K562 (cell line): ENCODE measurements around the gene FMC1. TPM values are rescaled to one million over a fixed set of nuclear protein-coding genes. Genes with fewer than 3 reads are reported as not detected.

ENCODE experiments used
- BHLHE40 ChIP-seq: IDR thresholded peaks from 2 replicates; pipeline ENCODE4 v1.6.1; 2011; ENCODE audit warnings: low read length, improper control_type of control experiment
- CBX2 ChIP-seq: fragments of 200-600 bp; sonication (generic); IDR thresholded peaks from one replicate; pipeline ENCODE4 v1.6.1; 2012; ENCODE audit warnings: mild to moderate bottlenecking, low read length, inconsistent platforms; ENCODE audit not compliant: insufficient read depth, poor library complexity, severe bottlenecking
- ELF1 ChIP-seq: fragments of 200-800 bp; sonication (Bioruptor generic); IDR thresholded peaks from 2 replicates; pipeline ENCODE4 v1.6.1; 2016; ENCODE audit warnings: missing genetic modification characterization, missing compliant biosample characterization
- FOXA1 ChIP-seq: fragments of 450-650 bp; IDR thresholded peaks from 2 replicates; pipeline ENCODE4 v1.6.1; 2016; ENCODE audit warnings: mild to moderate bottlenecking, borderline replicate concordance
- PTTG1 ChIP-seq: fragments of 450-650 bp; IDR thresholded peaks from 2 replicates; pipeline ENCODE4 v1.6.1; 2016; ENCODE audit warnings: low read depth, mild to moderate bottlenecking, missing genetic modification characterization, missing compliant biosample characterization
- SMARCC2 ChIP-seq: fragments of 450-650 bp; IDR thresholded peaks from 2 replicates; pipeline ENCODE4 v1.6.1; 2017; ENCODE audit warnings: antibody characterized with exemption, moderate library complexity, mild to moderate bottlenecking, low read depth
- SNRNP70 ChIP-seq: fragments of 200-400 bp; formaldehyde crosslinking; optimal IDR thresholded peaks from 2 replicates; pipeline ENCODE3; 2017; ENCODE audit warnings: low read depth, low read length
- TBL1XR1 ChIP-seq, 2 experiments: IDR thresholded peaks; 2 replicates each; pipeline ENCODE4 v1.6.1; 2012; ENCODE audit warnings: improper control_type of control experiment in 2 of 2, low read length in 2 of 2, mild to moderate bottlenecking in 1 of 2
- ZNF239 ChIP-seq: fragments of 250-450 bp; sonication (Bioruptor Pico); IDR thresholded peaks from 2 replicates; pipeline ENCODE4 v1.4.0; 2020; ENCODE audit warnings: mild to moderate bottlenecking
- ZNF263 ChIP-seq: sonication (generic); formaldehyde crosslinking; IDR thresholded peaks from 2 replicates; pipeline ENCODE4 v1.8.0; 2022; ENCODE audit warnings: mild to moderate bottlenecking, missing genetic modification reagents, borderline replicate concordance
- ZNF766 ChIP-seq: fragments of 200-800 bp; sonication (Bioruptor generic); conservative IDR thresholded peaks from 2 replicates; pipeline ENCODE4 v1.6.1; 2016; ENCODE audit warnings: missing genetic modification characterization, missing compliant biosample characterization
- polyA plus RNA-seq, 8 experiments: library from polyadenylated mRNA; depleted of rRNA in 4 of 8; stranded (reverse) in 5 of 8; unstranded in 3 of 8; fragments of >200 nt; fragmentation: Nextera tagmentation in 2 of 8; fragmentation: Illumina TruSeq in 1 of 8; extraction: Ambion mirVana in 2 of 8; extraction: Trizol in 1 of 8; gene quantifications; 2 replicates each; pipeline versions ENCODE4 v1.2.1 to v1.2.3, GENCODE V29; 2011 to 2014; ENCODE audit warnings: inconsistent platforms in 1 of 8, missing spikeins in 1 of 8
- total RNA-seq, 7 experiments: library from RNA; depleted of rRNA in 6 of 7; stranded (reverse); fragments of >200 nt in 6 of 7; fragmentation: Illumina TruSeq in 2 of 7; extraction: Trizol in 2 of 7; gene quantifications; 2 replicates each; pipeline versions ENCODE4 v1.2.1 to v1.2.3, GENCODE V29; 2011 to 2021; ENCODE audit warnings: low replicate concordance in 1 of 7
- TF ChIP-seq, protein P1 (sequence below), 2 experiments: fragments of 450-650 bp in 1 of 2; IDR thresholded peaks; 2 replicates each; pipeline ENCODE4 v1.6.1; 2011 to 2017; ENCODE audit warnings: low read depth in 2 of 2, antibody characterized with exemption in 1 of 2, borderline replicate concordance in 1 of 2, low read length in 1 of 2, mild to moderate bottlenecking in 1 of 2, mixed read lengths in 1 of 2; ENCODE audit not compliant: control insufficient read depth in 1 of 2
- TF ChIP-seq, protein P2 (sequence below): fragments of 450-650 bp; IDR thresholded peaks from 2 replicates; pipeline ENCODE4 v1.6.1; 2016; ENCODE audit warnings: borderline replicate concordance
- TF ChIP-seq, protein P3 (sequence below), 2 experiments: fragments of 450-650 bp in 1 of 2; sonication (generic) in 1 of 2; formaldehyde crosslinking in 1 of 2; IDR thresholded peaks in 1 of 2; conservative IDR thresholded peaks in 1 of 2; 2 replicates each; pipeline versions ENCODE4 v1.6.1 to v1.8.1; 2016 to 2023; ENCODE audit warnings: mild to moderate bottlenecking in 2 of 2, moderate library complexity in 2 of 2, inconsistent platforms in 1 of 2, missing genetic modification reagents in 1 of 2
- TF ChIP-seq, protein P4 (sequence below): conservative IDR thresholded peaks from 2 replicates; pipeline ENCODE4 v1.6.1; 2011; ENCODE audit warnings: low read depth, mild to moderate bottlenecking, low read length; ENCODE audit not compliant: control insufficient read depth

FMC1 gene
- total and polyA plus RNA-seq, 9 of the 15 experiments (the other 6 are each of a cell fraction or from before 2014, with no cell fraction given): 14.0 to 116 (median 29.0) TPM

DNA sequence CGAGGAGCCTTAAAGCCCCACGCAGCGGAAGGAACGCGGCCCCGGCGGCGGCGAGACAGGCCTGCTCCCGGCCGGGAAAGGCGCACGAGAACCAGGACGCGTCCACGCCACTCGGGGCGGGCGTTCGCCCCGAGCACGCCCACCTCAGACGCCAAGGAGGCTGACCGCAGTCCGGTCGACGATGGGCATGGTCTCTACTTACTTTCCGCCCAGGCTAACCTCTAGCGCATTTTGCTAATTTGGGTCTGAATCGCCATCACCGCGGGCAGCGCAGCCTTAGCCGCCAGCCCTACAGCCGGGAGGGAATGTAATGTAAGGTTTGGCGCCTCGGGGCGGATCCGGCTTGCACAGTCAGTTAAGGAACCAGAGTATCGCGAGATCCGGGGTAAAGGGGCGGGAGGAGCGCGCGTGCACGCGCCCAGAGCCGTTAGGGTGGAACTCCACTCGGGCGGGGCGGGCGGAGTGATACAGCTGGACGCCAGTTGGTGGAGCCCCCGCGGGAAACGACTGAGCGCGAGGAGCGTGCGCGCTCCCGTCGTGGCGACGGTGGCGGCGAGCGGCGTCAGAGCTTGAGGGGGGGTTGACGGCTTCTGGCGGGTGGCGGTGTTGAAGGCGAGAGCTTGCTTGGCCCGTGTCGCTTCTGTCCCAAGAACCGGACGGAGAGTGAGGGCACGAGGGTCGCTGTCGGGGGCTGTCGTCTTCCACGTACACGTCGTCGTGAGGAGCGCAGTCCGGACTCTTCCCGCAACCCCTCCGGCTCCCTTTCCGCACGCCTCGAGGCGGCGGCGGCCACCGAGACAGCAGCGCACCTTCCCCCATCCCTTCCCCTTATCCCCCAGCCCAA, 18.5 kb downstream of the FMC1 start, which contains the start of gene LUC7L2 (continued):
- TF ChIP-seq, protein P1, sequence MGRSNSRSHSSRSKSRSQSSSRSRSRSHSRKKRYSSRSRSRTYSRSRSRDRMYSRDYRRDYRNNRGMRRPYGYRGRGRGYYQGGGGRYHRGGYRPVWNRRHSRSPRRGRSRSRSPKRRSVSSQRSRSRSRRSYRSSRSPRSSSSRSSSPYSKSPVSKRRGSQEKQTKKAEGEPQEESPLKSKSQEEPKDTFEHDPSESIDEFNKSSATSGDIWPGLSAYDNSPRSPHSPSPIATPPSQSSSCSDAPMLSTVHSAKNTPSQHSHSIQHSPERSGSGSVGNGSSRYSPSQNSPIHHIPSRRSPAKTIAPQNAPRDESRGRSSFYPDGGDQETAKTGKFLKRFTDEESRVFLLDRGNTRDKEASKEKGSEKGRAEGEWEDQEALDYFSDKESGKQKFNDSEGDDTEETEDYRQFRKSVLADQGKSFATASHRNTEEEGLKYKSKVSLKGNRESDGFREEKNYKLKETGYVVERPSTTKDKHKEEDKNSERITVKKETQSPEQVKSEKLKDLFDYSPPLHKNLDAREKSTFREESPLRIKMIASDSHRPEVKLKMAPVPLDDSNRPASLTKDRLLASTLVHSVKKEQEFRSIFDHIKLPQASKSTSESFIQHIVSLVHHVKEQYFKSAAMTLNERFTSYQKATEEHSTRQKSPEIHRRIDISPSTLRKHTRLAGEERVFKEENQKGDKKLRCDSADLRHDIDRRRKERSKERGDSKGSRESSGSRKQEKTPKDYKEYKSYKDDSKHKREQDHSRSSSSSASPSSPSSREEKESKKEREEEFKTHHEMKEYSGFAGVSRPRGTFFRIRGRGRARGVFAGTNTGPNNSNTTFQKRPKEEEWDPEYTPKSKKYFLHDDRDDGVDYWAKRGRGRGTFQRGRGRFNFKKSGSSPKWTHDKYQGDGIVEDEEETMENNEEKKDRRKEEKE (IDR thresholded peaks at IDR 0.05; ENCODE audit: borderline replicate concordance in 1 of 2, control insufficient read depth in 1 of 2, low read depth in 2 of 2, low read length in 1 of 2): peak in 1 of 2 experiments; percentile 79; a peak in 1 of 4 replicates
- TF ChIP-seq FOXA1 (no peak), CBX2 (no peak), TBL1XR1 (IDR thresholded peaks at IDR 0.05; ENCODE audit: low read length in 2 of 2) (peak; percentile 4 to 18; a peak in 3 of 4 replicates), PTTG1 (tag) (no peak), SMARCC2 (peak; percentile 72; the same call in 1 of the 2 replicates), SNRNP70 (no peak), ZNF766 (peak; percentile 85), ZNF239 (CRISPR knock-in tag) (no peak; the same call in 1 of the 2 replicates), BHLHE40 (peak; percentile 61), ELF1 (peak; percentile 60; the same call in 1 of the 2 replicates), ZNF263 (peak; percentile 79; the same call in 1 of the 2 replicates)
- TF ChIP-seq, protein P2, sequence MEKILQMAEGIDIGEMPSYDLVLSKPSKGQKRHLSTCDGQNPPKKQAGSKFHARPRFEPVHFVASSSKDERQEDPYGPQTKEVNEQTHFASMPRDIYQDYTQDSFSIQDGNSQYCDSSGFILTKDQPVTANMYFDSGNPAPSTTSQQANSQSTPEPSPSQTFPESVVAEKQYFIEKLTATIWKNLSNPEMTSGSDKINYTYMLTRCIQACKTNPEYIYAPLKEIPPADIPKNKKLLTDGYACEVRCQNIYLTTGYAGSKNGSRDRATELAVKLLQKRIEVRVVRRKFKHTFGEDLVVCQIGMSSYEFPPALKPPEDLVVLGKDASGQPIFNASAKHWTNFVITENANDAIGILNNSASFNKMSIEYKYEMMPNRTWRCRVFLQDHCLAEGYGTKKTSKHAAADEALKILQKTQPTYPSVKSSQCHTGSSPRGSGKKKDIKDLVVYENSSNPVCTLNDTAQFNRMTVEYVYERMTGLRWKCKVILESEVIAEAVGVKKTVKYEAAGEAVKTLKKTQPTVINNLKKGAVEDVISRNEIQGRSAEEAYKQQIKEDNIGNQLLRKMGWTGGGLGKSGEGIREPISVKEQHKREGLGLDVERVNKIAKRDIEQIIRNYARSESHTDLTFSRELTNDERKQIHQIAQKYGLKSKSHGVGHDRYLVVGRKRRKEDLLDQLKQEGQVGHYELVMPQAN: peak; percentile 80
- TF ChIP-seq, protein P3, sequence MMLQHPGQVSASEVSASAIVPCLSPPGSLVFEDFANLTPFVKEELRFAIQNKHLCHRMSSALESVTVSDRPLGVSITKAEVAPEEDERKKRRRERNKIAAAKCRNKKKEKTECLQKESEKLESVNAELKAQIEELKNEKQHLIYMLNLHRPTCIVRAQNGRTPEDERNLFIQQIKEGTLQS (IDR thresholded peaks at IDR 0.05): peak; percentile 30; the same call in 1 of the 2 replicates
- TF ChIP-seq, protein P3 (CRISPR knock-in tag; conservative IDR thresholded peaks at IDR 0.05): peak; percentile 91
- TF ChIP-seq, protein P4, sequence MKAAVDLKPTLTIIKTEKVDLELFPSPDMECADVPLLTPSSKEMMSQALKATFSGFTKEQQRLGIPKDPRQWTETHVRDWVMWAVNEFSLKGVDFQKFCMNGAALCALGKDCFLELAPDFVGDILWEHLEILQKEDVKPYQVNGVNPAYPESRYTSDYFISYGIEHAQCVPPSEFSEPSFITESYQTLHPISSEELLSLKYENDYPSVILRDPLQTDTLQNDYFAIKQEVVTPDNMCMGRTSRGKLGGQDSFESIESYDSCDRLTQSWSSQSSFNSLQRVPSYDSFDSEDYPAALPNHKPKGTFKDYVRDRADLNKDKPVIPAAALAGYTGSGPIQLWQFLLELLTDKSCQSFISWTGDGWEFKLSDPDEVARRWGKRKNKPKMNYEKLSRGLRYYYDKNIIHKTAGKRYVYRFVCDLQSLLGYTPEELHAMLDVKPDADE: peak; percentile 90
